ENCODE measurements around the gene LINC00237.
A peak's percentile ranks its signal among the peaks of the same experiment; 100 is the strongest.

The LINC00237 gene

DNA sequence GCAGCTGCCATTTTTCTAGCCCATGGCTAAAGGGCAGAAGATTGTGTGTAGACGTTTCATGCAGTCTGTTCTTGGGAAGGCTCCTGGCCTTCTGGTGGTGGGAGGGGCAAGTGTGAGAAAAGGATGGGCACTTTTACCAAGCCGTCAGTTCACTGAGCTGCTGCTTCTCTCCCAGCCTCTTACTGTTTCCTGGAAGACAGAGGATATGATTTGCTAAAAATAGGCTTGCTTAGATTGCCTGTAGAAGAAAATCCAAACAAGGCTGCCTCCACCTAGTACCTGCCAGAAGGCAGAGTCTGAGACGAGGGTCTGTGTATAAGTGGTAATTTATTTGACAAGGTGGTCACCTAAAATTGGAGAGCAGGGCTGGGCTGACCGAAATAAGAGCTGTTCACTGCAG, 27.2 kb upstream of the LINC00237 start:
- DNase-seq = no peak
- TF ChIP-seq CTCF (IDR thresholded peaks at IDR 0.05; ENCODE audit: low read depth, low read length) = no peak
- Histone ChIP-seq H3K27ac (no peak overlapping the region), H3K4me3 (ENCODE audit: low read depth, low read length) (no peak overlapping the region), H3K36me3 (no peaks in the 10 kb centered on the region; the same call in 1 of the 2 replicates), H3K27me3 (ENCODE audit: insufficient read depth, low read depth, severe bottlenecking) (no peaks in the 10 kb centered on the region), H3K9me3 (ENCODE audit: severe bottlenecking) (no peaks in the 10 kb centered on the region)

DNA sequence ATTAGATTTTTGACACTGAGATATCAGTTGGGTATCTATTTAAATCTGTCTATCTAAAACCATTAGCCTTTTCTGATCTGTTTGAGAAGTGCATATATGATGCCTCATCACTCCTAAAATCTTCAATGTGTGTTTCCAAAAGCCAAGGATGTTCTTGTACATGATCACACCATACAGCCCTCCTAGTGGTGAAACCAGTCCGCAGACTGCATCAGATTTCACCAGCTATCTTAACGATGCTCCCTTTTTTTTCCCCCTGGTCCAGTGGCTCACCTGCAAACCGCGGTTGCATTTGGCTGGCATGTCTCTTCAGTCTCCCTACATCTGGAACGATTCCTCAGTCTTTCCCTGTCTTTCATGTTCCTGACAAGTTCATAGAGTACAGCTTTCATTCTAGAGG, 23.7 kb upstream of the LINC00237 start:
- no peak overlapping the region for H3K27ac ChIP-seq
- H3K4me3 ChIP-seq (ENCODE audit: low read depth, low read length) = no peak overlapping the region
- no peak for TF ChIP-seq CTCF (IDR thresholded peaks at IDR 0.05; ENCODE audit: low read depth, low read length)
- H3K36me3 ChIP-seq = peaks cover 4% of the 10 kb centered on the region; the same call in 1 of the 2 replicates
- DNase-seq = no peak
- H3K9me3 ChIP-seq (ENCODE audit: severe bottlenecking) = no peaks in the 10 kb centered on the region
- H3K27me3 ChIP-seq (ENCODE audit: insufficient read depth, low read depth, severe bottlenecking) = no peaks in the 10 kb centered on the region

GRCh38 chr20:21127201-21127981, 21.2 kb upstream of the LINC00237 start:
- Histone ChIP-seq H3K27ac (no peak overlapping the region), H3K4me3 (ENCODE audit: low read depth, low read length) (no peak overlapping the region), H3K9me3 (ENCODE audit: severe bottlenecking) (no peaks in the 10 kb centered on the region), H3K27me3 (ENCODE audit: insufficient read depth, low read depth, severe bottlenecking) (no peaks in the 10 kb centered on the region), H3K36me3 (peaks cover 4% of the 10 kb centered on the region; the same call in 1 of the 2 replicates)
- no peak for DNase-seq
- no peak for TF ChIP-seq CTCF (IDR thresholded peaks at IDR 0.05; ENCODE audit: low read depth, low read length)

DNA sequence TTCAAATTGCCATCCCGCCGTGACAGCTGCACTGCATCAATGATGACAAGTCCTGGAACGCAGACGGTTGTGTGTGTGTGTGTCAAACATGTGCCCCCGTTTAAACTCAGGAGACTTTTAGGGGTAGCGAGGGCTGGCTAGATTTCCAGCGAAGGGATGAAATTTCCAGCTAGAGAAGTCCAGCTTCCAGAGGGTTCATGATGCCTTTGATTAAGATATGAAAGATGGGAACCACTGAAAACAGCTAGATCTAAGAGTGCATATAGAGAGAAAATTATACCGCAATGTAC, 20.4 kb upstream of the LINC00237 start:
- Histone ChIP-seq H3K9me3 (ENCODE audit: severe bottlenecking) (no peaks in the 10 kb centered on the region), H3K27me3 (ENCODE audit: insufficient read depth, low read depth, severe bottlenecking) (no peaks in the 10 kb centered on the region), H3K27ac (no peak overlapping the region), H3K36me3 (peaks cover 4% of the 10 kb centered on the region; the same call in 1 of the 2 replicates), H3K4me3 (ENCODE audit: low read depth, low read length) (peak overlapping the region; percentile 92)
- TF ChIP-seq CTCF (IDR thresholded peaks at IDR 0.05; ENCODE audit: low read depth, low read length) = no peak
- no peak for DNase-seq

DNA sequence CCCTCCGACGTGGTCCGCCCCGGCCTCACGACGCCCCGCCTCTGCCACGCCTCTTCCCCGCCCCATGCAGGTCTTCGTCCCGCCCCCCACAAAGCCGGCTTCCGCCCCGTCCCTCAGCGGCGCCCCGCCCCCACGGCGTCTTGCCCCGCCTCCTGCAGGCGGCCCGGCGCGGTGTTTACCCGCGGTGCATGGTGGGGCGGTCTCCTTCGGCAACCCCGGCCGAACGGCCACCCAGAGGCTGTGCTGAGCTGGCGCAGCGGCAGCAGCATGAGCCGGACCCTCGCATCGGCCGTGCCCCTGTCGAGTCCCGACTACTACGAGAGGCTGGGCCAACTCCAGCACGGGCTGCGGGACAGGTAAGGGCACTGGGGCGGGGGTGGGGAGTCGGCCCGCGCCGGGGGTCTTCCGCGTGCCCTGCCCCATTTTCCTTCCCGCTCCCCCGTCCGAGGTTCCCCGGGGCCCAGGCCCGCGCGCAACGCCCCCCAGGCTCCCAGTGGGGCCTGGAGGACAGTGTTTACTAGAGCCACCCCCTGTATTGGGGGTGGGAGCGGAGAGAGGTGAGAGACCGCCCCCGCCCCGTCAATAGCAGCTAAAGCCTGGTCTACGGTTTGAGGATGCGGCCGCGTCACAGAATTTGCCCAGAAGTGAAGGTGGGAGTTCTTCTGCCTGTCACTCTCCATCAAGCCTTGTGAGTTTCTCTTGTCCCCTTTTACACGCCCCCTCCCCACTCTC, 19.9 kb upstream of the LINC00237 start, which contains the start of gene KIZ:
Gene KIZ, plus strand, starts transcription at position 234 of the 732 bp plus-strand sequence. Its CDS starts 34 bp downstream, at position 268.
- peaks cover 4% of the 10 kb centered on the region; the same call in 1 of the 2 replicates for H3K36me3 ChIP-seq
- no peaks in the 10 kb centered on the region for H3K27me3 ChIP-seq (ENCODE audit: insufficient read depth, low read depth, severe bottlenecking)
- H3K4me3 ChIP-seq (ENCODE audit: low read depth, low read length) = peak within 1 kb of the TSS; percentile 92
- H3K9me3 ChIP-seq (ENCODE audit: severe bottlenecking) = no peaks in the 10 kb centered on the region
- peak; percentile 25; the same call in 1 of the 2 replicates for TF ChIP-seq CTCF (IDR thresholded peaks at IDR 0.05; ENCODE audit: low read depth, low read length)
- DNase-seq = peak; percentile 96
- H3K27ac ChIP-seq = peak within 1 kb of the TSS; percentile 76
